Mononuclear cell (primary cell): ENCODE data around the gene SMURF2. TPM values are rescaled to one million over a fixed set of nuclear protein-coding genes. Genes with fewer than 3 reads are reported as not detected.
"Not testable (repeated sequence)": the region's sequence is repeated elsewhere in the genome, so short reads cannot be mapped to it uniquely, and the experiment has no call there.

Experiments used
- H3K27me3 ChIP-seq: 2 replicates; pipeline ENCODE4 v1.6.0; 2011; ENCODE audit warnings: low read length, control low read depth; ENCODE audit not compliant: insufficient read depth
- H3K4me1 ChIP-seq: 2 replicates; pipeline ENCODE4 v1.5.1; 2011; ENCODE audit warnings: mild to moderate bottlenecking, low read length, control low read depth; ENCODE audit not compliant: insufficient read depth
- H3K4me3 ChIP-seq: 2 replicates; pipeline ENCODE4 v1.5.1; 2011; ENCODE audit warnings: mild to moderate bottlenecking, low read length, moderate library complexity
- H3K9me3 ChIP-seq: 2 replicates; pipeline ENCODE4 v1.5.1; 2011; ENCODE audit warnings: low read depth, mild to moderate bottlenecking, control low read depth, low read length
- total RNA-seq: library from RNA; depleted of rRNA; stranded (reverse); fragments of >200 nt; gene quantifications from one replicate; pipeline ENCODE4 v1.2.3, GENCODE V29; 2012

The SMURF2 gene
- total RNA-seq, 1 donor = 36.5 TPM

DNA sequence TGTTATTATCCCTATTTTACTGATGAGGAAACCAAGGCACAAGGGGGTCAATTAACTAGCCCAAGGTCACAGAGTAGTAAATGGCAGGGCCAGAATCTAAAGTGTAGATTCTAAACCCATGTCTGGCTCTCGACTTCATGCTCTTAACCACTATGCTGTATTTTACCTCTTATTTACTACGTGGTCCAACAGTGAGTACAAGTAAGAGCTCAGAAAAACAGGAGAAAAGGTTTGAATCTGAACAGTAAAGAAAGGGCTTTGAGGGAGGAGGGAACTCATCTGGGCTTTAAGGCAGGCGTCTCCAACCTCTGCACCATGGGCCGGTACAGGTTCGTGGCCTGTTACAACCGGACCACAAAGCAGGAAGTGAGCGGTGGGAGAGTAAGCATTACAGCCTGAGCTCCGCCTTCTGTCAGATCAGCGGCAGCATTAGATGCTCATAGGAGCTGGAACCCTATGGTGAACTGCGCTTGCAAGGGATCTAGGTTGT is 62.9 kb downstream of the SMURF2 start:
- Histone ChIP-seq H3K27me3 (no peaks in the 10 kb centered on the region), H3K4me3 (no peak overlapping the region), H3K9me3 (no peaks in the 10 kb centered on the region), H3K4me1 (peaks cover 11% of the 10 kb centered on the region)

DNA sequence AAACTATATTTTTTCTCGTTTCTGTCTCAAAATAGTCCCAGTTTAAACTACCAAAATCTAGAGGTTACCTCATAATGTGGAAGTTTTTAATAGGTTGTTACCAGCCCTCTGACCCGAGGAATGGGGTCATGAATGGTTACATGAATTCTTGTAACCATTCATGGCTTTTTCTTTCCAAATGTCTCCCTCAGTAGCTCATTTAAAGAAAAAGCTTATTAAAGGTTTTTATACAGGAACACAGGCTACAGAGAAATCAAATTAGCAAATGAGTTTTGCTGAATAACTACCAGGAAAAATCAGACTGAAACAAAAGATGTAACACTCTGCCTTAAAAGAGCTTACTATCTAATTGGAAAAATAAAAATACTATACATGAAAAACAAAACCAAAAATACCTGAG is 63.4 kb downstream of the SMURF2 start:
- Histone ChIP-seq H3K4me3 (no peak overlapping the region), H3K27me3 (no peaks in the 10 kb centered on the region), H3K9me3 (no peaks in the 10 kb centered on the region), H3K4me1 (peaks cover 11% of the 10 kb centered on the region)

DNA sequence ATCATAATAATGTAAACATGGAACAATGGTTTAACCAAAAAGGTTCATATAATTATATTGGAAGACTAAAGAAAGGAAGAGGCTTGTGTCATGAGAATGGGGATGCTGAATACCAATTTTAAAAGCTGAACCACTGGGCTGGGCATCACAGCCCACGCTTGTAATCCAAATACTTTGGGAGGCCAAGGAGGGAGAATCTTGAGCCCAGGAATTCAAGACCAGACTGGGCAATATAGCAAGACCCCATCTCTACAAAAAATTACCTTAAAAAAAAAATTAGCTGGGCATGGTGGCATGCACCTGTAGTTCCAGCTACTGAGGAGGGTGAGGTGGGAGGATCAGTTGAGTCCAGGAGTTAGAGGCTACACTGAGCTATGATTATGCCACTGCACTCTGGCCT is 65.1 kb downstream of the SMURF2 start:
- peaks cover 11% of the 10 kb centered on the region for H3K4me1 ChIP-seq
- no peak overlapping the region for H3K4me3 ChIP-seq
- H3K27me3 ChIP-seq = no peaks in the 10 kb centered on the region
- no peaks in the 10 kb centered on the region for H3K9me3 ChIP-seq

DNA sequence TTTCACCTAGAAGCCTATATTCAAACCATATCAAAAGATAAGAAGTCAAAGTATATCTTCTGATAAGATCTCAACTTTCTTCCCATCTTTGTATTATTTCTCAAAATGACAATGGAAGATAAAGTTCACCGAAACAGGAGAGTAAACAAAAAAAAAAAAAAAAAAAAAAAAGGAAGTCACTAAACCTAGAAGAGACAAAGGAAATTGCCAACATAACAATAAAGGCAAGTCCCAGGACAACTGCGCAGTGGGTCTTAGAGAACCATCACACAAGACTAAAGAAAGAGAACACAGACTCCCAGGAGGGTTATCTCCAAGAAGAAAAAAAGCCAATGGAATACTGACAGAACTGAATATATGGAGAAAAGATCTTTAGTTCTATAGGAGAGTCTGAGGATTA is 65.7 kb downstream of the SMURF2 start:
- peaks cover 11% of the 10 kb centered on the region for H3K4me1 ChIP-seq
- no peaks in the 10 kb centered on the region for H3K9me3 ChIP-seq
- no peak overlapping the region for H3K4me3 ChIP-seq
- H3K27me3 ChIP-seq = no peaks in the 10 kb centered on the region

DNA sequence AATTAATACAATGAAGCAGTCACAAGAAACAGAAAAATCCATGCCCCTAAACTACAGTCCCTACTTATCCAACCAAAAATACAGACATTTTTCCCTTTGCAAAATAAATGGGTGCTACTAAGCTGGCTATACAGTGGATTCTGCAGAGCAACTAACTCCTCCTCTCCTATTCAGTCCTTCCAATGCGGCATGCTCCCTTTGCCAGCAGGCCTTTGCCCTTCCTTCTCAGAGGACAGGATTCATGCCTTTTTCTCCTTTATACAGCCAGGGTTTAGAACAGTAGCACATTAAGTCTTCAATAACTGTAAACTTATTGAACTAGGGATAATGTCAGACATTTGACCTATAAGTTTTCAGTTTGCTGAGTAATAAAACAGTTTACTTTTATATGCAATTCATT is 70.2 kb downstream of the SMURF2 start:
- Histone ChIP-seq H3K27me3 (no peaks in the 10 kb centered on the region), H3K4me1 (no peaks in the 10 kb centered on the region), H3K4me3 (no peak overlapping the region), H3K9me3 (no peaks in the 10 kb centered on the region)

DNA sequence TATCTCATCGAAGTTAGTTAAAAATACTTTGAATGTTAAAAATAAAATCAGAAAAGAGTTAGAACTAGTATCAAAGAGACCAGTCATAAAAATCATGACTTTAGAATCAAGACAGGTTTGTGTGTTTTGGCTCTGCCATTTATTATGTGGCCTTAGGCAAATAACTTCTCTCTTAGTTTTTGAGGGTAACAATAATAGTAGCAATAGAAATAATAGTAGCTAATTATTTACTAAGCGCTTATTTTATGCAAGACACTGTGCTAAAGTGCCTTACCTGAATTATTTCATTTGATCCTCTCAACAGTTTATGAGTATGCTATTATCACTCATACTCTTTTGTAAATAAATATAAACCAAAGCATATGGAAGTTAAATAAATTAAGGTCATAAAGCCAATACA is 77.0 kb downstream of the SMURF2 start:
- Histone ChIP-seq H3K9me3 (no peaks in the 10 kb centered on the region), H3K4me1 (no peaks in the 10 kb centered on the region), H3K27me3 (no peaks in the 10 kb centered on the region), H3K4me3 (no peak overlapping the region)

DNA sequence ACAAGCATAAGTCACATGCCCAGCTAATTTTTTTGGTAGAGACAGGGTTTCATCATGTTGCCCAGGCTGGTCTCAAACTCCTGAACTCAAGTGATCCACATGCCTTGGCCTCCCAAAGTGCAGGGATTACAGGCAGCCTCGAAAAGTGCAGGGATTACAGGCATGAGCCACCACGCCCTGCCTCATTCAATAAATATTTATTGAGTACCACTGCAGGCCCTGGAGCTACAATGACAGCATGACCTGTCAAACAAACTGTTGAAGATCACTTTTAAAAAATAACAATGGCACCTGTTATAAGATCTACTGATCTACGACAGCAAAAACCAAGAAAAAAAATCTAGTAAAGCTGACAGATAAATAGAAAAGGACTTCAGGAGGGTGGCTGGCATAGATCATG is 79.1 kb downstream of the SMURF2 start:
- H3K9me3 ChIP-seq = no peaks in the 10 kb centered on the region
- no peak overlapping the region for H3K4me3 ChIP-seq
- no peaks in the 10 kb centered on the region for H3K27me3 ChIP-seq
- no peaks in the 10 kb centered on the region for H3K4me1 ChIP-seq

DNA sequence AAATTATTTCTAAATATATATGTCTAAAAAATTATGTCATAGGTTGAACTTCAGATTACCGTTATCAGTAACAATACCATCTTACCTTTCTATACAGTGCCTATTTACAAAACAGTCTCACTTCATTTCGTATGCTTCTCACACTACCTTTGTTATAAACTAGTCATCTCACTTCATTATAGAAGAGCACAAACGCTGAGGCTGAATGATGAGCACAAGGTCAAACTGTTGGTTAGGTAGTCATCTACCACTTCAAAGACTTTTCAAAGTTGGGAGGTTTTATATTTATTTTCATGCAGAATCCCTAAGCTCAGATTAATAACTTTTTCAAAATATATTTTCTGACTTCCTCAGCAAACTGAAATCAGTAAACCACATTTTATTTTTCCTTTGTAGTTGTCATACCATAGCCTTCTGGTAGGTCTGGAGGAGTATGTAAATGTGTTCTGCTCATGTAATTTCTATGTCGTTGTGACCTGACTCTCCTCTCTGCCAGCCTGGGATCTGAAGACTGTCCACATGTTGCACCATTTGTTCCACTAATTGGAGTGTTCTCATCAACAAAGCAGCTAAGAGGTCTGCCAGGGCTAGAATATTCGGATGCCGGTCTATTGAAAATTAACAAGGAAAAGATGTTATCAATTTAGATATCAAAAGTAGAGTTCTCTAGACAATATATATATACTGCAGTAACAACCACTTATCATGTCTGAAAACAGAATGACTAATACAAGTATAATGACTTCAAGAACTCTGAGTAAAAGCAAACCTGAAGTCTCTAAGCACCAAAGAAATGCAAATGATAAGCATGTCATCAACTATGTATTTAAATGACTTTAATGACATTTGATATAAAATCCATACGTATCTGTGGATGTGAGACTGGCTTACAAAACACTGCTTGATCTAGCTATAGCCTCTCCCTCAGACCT is 81.5 kb downstream of the SMURF2 start:
- Histone ChIP-seq H3K4me1 (no peaks in the 10 kb centered on the region), H3K9me3 (no peaks in the 10 kb centered on the region)

DNA sequence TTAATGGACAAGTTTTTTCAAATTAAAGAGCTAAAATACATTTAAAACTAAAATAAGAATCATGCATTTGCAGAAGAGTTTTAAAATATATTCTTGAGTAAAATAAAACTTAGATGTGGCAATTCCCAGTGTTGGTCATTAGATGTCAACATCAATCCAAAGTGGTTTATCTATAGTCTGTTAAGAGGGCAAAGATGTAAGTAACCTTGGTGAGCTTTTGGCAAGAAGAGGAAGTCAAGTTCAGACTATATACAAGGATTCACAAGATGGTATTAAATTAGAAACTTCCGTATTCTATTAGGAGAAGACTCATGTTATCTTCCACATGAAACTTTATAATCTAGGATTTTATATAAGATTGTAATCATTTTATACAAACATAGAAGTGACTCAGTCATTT is 82.2 kb downstream of the SMURF2 start:
- H3K9me3 ChIP-seq = no peaks in the 10 kb centered on the region
- H3K4me3 ChIP-seq = no peak overlapping the region
- no peaks in the 10 kb centered on the region for H3K27me3 ChIP-seq
- no peaks in the 10 kb centered on the region for H3K4me1 ChIP-seq

More for the DNA sequence above, 81.5 kb downstream of the SMURF2 start:
- H3K4me3 ChIP-seq = no peak overlapping the region
- no peaks in the 10 kb centered on the region for H3K27me3 ChIP-seq

DNA sequence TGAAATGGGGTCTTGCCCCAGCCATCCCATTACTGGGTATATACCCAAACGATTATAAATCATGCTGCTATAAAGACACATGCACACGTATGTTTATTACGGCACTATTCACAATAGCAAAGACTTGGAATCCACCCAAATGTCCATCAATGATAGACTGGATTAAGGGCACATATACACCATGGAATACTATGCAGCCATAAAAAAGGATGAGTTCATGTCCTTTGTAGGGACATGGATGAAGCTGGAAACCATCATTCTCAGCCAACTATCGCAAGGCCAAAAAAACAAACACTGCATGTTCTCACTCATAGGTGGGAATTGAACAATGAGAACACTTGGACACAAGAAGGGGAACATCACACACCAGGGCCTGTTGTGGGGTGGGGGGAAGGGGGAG is 85.1 kb downstream of the SMURF2 start:
- H3K4me1 ChIP-seq, H3K4me3 ChIP-seq, H3K9me3 ChIP-seq, H3K27me3 ChIP-seq: not testable (repeated sequence)

DNA sequence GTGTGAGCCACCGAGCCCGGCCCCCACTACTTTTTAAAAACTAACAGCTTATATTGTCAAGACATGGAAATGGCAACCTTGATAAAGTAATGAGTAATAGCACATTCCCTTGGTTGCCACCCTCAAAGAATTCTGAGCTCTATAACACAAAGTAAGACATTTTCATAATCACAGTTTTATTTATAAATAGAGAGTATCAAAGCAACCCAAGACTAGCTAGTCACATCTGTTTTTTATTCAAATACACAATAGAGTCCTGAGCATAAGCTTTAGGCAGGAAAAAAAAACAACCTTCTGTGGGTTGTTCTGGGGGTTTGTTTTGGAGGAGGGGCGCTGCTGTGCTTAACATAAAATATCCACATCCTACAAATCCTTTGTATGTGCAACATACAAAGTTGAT is 86.7 kb downstream of the SMURF2 start:
- Histone ChIP-seq H3K27me3 (no peaks in the 10 kb centered on the region), H3K4me3 (no peak overlapping the region), H3K4me1 (peaks cover 4% of the 10 kb centered on the region), H3K9me3 (no peaks in the 10 kb centered on the region)

DNA sequence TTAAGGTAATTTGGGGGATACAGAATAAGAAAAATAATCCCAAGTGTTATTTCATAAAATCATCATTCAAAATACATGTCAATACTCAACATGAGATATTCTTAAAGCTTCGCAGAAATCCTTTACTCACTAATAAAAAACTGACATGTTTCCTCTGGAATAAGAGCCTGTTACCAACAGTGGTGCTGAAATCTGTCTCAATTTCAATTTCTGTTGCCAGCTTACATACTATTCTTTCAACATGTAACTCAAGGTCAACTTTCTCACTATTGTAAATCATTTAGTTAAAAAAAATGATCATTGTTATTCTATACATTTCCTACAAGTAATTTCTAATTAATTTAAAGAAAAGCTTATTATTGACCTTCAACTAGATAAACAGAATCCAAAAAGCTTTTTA is 87.5 kb downstream of the SMURF2 start:
- H3K27me3 ChIP-seq = no peaks in the 10 kb centered on the region
- H3K4me1 ChIP-seq = peaks cover 4% of the 10 kb centered on the region
- no peaks in the 10 kb centered on the region for H3K9me3 ChIP-seq
- no peak overlapping the region for H3K4me3 ChIP-seq

DNA sequence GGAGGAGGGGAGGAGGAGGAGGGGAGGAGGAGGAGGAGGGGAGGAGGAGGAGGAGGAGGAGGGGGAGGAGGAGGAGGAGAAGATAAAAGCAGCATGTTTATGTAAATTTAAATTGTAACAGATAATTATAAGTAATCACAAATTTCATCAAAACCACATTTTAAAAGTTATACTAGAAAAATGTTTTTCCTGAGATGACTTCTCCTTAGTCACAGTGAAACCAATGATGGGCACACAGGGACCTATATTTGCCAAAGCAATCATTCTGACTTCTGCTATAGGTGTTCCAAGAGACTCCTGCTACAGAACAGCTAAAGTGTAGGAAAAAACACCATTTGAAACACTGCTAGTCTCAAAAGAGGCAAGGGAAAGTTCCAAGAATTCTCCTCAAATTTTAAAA is 88.9 kb downstream of the SMURF2 start:
- Histone ChIP-seq H3K4me3 (no peak overlapping the region), H3K27me3 (no peaks in the 10 kb centered on the region), H3K4me1 (peaks cover 4% of the 10 kb centered on the region), H3K9me3 (no peaks in the 10 kb centered on the region)

DNA sequence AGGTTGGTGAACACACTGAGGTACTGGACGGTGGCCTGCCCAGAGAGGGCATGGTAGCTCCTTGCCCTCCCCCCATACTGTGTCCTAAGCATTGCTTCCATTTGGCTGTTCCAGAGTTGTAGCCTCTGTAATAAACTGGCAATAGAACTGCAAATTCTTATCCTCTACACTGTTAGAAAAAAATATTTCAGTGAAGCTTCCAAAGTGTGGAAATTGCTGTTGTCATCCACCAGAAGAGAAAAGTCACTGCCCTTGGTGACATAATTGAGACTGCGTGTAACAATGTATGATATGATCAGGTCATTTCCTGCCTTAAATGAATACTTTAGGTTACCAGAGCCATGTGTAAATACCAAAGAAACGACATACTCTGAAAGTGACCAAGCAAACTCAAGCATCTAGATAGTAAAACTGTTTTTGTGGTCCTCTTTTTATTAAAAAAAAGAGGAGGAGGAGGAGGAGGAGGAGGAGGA is 89.4 kb downstream of the SMURF2 start:
- Histone ChIP-seq H3K27me3 (no peaks in the 10 kb centered on the region), H3K4me3 (no peak overlapping the region), H3K9me3 (no peaks in the 10 kb centered on the region), H3K4me1 (peaks cover 4% of the 10 kb centered on the region)

DNA sequence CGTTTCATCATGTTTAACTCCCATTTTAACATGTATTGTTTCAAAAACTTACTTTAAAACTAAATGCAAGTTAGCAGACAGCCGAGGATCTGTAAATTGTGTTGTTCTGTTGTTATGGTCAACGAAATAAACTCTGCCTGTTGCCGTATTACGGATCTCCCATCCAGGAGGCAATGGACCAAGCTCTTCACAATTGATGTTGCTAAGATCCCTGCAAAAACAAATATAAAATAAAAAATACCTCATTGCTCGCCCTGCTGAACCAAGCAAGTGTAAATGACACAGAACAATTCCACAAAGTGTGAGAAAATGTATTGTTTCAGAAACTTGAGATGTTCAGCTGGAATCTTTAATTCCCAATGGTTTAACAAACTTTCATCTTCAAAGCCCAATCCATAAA is 90.4 kb downstream of the SMURF2 start:
- Histone ChIP-seq H3K4me3 (no peak overlapping the region), H3K9me3 (no peaks in the 10 kb centered on the region), H3K27me3 (no peaks in the 10 kb centered on the region), H3K4me1 (peaks cover 4% of the 10 kb centered on the region)

DNA sequence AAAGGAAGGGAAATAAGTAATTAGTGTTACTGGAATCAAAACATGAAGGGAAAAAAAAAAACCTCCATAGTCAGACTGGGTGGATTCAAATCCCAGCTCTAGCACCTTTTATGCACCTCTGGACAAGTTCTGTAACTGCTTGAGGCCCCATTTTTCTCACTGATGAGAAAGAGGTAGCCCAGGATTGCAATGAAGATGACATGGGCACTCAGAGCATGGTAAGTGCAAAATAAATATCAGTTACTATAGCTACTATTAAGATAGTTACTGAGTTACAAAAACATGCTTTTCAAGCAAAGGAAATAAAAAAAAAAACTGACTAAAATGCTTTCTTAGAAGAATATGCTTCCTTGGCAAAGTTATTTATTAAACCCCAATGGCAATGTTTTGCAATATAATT is 96.5 kb downstream of the SMURF2 start:
- Histone ChIP-seq H3K9me3 (no peaks in the 10 kb centered on the region), H3K4me3 (no peak overlapping the region), H3K27me3 (no peaks in the 10 kb centered on the region), H3K4me1 (no peaks in the 10 kb centered on the region)
